Upper lobe of left lung (tissue), 4 donors: ENCODE data around the gene HS3ST6.

Experiments used
- CTCF ChIP-seq, 6 experiments: fragments of 450-650 bp in 4 of 6; fragments of 200-600 bp in 2 of 6; sonication (generic) in 2 of 6; IDR thresholded peaks; one replicate each; pipeline ENCODE4 v1.5.1; 2016 to 2019; ENCODE audit warnings: antibody characterized with exemption in 6 of 6
- POLR2A ChIP-seq, 4 donors: fragments of 450-650 bp; IDR thresholded peaks; one replicate each; pipeline ENCODE4 v1.5.1; 2016 to 2017; ENCODE audit warnings: antibody characterized with exemption in 4 of 4, mild to moderate bottlenecking in 2 of 4
- POLR2AphosphoS5 ChIP-seq, 2 donors: sonication (generic); formaldehyde crosslinking; IDR thresholded peaks; one replicate each; pipeline ENCODE4 v1.5.1; 2017; ENCODE audit warnings: antibody characterized with exemption in 2 of 2

GRCh38 chr16:1940273-1941161 lies 22.3 kb upstream of the HS3ST6 start:
- no peak for TF ChIP-seq CTCF (IDR thresholded peaks at IDR 0.05)
- TF ChIP-seq POLR2AphosphoS5 (IDR thresholded peaks at IDR 0.05) = no peak
- no peak for TF ChIP-seq POLR2A (IDR thresholded peaks at IDR 0.05)
